Activated CD8-positive, alpha-beta memory T cell treated with anti-CD3 and anti-CD28 coated beads, Interleukin-2, amount 50 U/mL, for 1 hour (primary cell): ENCODE results near the gene C1QC.
"Not testable (repeated sequence)": the region's sequence is repeated elsewhere in the genome, so short reads cannot be mapped to it uniquely, and the experiment has no call there.

Experiments used
- DNase-seq: peaks from one replicate; pipeline ENCODE4 v3.0.0-alpha.2; 2020; ENCODE audit errors: extremely low read depth

The C1QC gene

GRCh38 chr1:22650089-22650693, 6.8 kb downstream of the C1QC start:
- DNase-seq = no peak

GRCh38 chr1:22651941-22652856, 8.8 kb downstream of the C1QC start:
- no peak for DNase-seq

GRCh38 chr1:22652881-22653316, 9.5 kb downstream of the C1QC start, which contains the start of gene C1QB:
Gene C1QB, plus strand, starts transcription at chr1:22653236. Its CDS starts 6,227 bp downstream, at chr1:22659463.
- DNase-seq = no peak

GRCh38 chr1:22654692-22655091, 11.3 kb downstream of the C1QC start:
- DNase-seq = no peak

GRCh38 chr1:22658385-22659163, 15.1 kb downstream of the C1QC start:
- no peak for DNase-seq

GRCh38 chr1:22660716-22661241, 17.3 kb downstream of the C1QC start:
- no peak for DNase-seq

GRCh38 chr1:22661880-22662279, 18.4 kb downstream of the C1QC start:
- DNase-seq = no peak

GRCh38 chr1:22662318-22662717, 18.9 kb downstream of the C1QC start:
- DNase-seq = no peak

GRCh38 chr1:22662986-22663408, 19.6 kb downstream of the C1QC start:
- DNase-seq = no peak

GRCh38 chr1:22665752-22666151, 22.3 kb downstream of the C1QC start:
- DNase-seq = no peak

GRCh38 chr1:22666412-22666811, 23.0 kb downstream of the C1QC start:
- no peak for DNase-seq

GRCh38 chr1:22668840-22669239, 25.4 kb downstream of the C1QC start:
- DNase-seq = not testable (repeated sequence)

GRCh38 chr1:22670352-22670975, 27.0 kb downstream of the C1QC start:
- no peak for DNase-seq

GRCh38 chr1:22671999-22672398, 28.6 kb downstream of the C1QC start:
- no peak for DNase-seq

GRCh38 chr1:22673486-22674409, 30.3 kb downstream of the C1QC start:
- no peak for DNase-seq

- DNase-seq = no peak
Measured at GRCh38 chr1:22674410-22674749, 30.9 kb downstream of the C1QC start.

GRCh38 chr1:22676151-22676550, 32.7 kb downstream of the C1QC start:
- DNase-seq = not testable (repeated sequence)

- DNase-seq = no peak
Measured at GRCh38 chr1:22676916-22677583, 33.6 kb downstream of the C1QC start.

- DNase-seq = no peak
Measured at GRCh38 chr1:22677931-22678896, 34.8 kb downstream of the C1QC start.
